RPMI8226 (cell line): ENCODE measurements around the gene TFAP2E.
A peak's percentile ranks its signal among the peaks of the same experiment; 100 is the strongest.

Experiments used
- DNase-seq: peaks from one replicate; pipeline ENCODE4 v3.0.0-alpha.2; 2015

Gene TFAP2E

DNA sequence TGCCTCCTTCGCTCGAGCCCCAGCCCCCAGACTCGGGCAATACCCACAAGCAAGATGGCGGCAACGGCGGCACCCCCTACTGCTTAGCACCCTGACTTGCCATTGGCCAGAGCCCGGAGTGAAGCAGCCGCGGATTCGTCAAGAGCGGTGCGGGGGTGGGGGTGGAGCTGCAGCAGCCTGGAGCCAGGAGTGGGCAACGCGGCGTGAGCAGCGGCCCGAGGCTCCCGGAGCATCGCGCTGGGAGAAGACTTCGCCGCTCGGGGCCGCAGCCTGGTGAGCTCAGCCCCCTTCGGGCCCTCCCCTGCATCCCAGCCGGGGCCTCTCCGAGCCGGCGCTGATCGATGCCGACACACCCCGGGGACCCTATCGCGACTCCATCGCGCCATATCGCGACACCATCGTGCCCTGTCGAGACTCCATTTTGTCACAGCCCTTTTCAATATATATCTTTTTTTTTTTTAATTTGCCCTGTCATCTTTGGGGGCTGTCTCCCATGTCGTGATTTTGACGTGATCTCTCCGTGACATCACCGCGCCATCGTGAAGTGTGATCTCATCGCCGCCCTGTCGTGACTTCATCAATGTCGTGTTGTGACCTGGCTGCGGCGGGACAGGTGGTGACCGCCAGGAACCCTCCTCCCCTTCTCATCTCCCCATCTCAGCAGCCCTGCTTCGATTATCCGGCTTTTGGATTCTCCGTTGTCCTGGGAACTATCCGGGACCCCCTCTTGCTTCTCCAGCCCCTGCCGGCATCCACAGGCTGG is 15.3 kb upstream of the TFAP2E start, which contains the start of gene NCDN:
Gene NCDN, plus strand, starts transcription at position 189 of the 763 bp plus-strand sequence. Its CDS starts 392 bp downstream, at position 581.
- peak; percentile 98 for DNase-seq

DNA sequence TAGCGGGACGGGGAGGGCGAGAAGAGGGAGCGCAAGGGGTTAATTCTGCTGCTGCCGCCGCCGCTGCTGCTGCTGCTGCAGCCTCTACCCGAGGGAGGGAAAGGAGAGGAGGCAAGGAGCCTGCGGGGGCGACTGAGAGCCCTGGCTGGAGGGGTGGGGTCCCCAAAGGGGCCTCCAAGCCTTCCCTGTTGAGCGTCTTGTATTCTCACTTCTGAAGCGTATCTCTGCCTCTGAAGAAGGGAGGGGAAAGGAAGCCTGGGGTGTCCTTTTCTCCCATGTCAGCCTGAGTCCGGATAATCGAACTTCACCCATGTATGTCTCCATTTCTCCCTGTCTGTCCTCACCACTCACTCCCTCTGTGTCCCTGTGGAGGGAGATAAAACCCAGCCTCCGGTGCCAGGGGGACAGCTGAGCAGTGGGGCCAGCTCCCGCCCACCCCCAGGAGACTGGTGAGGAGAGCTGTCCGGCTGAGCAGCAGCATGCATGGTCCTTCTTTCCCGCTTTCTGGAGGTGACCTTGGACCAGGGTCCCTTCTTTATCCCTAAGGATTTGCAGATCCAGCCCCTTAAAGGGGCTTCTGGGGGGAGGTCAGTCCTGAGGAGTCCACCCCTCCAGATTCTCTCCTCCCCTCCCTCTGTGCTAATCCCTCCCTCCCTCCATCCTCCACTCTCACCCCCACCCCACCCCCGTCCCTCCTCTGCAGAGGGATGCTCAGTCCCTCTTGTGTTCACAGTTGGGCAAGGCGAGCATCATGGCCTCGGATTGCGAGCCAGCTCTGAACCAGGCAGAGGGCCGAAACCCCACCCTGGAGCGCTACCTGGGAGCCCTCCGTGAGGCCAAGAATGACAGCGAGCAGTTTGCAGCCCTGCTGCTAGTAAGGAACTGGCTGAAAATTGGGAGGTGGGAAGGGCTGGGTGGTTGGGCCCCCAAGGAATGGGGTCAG is 14.5 kb upstream of the TFAP2E start:
- peak; percentile 31 for DNase-seq

DNA sequence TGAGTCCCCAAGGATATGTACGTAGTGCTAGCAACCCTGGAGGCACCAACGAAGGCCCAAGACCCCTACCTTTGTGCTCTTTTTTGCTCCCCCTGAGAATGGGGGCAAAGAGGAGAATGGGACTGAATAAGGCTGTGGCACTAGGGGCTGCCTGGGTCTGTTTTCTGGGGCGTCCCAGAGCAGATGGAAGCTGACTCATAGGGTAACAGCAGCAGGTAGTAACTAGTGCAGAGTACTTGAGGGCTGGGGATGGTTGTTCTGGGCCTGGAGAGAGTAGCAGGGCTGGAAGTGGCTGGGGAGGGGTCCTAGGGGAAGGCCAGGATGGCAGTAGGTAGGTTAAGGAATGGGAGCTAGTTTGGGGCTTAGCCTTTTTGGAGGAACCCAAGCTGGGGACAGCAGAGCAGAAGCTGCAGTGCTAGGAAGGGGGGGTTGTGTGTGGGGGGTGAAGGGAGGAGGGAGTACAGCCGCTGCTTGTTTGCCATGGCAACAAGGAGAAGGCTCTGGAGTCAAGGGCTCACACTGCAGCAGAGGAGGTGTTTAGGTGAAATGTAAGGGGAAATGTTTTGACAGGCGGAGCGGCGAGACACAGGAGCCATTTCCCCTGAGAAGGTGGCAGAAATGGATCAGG is 13.7 kb upstream of the TFAP2E start:
- DNase-seq: no peak

DNA sequence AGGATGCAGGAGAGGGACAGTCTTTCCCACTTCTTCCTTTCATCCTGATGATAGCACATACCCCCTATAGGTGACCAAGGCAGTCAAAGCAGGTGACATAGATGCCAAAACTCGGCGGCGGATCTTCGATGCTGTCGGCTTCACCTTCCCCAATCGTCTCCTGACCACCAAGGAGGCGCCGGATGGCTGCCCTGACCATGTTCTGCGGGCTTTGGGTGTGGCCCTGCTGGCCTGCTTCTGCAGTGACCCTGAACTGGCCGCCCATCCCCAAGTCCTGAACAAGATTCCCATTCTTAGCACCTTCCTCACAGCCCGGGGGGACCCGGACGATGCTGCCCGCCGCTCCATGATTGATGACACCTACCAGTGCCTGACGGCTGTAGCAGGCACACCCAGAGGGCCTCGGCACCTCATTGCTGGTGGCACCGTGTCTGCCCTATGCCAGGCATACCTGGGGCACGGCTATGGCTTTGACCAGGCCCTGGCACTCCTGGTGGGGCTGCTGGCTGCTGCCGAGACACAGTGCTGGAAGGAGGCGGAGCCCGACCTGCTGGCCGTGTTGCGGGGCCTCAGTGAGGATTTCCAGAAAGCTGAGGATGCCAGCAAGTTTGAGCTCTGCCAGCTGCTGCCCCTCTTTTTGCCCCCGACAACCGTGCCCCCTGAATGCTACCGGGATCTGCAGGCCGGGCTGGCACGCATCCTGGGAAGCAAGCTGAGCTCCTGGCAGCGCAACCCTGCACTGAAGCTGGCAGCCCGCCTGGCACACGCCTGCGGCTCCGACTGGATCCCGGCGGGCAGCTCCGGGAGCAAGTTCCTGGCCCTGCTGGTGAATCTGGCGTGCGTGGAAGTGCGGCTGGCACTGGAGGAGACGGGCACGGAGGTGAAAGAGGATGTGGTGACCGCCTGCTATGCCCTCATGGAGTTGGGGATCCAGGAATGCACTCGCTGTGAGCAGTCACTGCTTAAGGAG is 12.6 kb upstream of the TFAP2E start:
- no peak for DNase-seq

DNA sequence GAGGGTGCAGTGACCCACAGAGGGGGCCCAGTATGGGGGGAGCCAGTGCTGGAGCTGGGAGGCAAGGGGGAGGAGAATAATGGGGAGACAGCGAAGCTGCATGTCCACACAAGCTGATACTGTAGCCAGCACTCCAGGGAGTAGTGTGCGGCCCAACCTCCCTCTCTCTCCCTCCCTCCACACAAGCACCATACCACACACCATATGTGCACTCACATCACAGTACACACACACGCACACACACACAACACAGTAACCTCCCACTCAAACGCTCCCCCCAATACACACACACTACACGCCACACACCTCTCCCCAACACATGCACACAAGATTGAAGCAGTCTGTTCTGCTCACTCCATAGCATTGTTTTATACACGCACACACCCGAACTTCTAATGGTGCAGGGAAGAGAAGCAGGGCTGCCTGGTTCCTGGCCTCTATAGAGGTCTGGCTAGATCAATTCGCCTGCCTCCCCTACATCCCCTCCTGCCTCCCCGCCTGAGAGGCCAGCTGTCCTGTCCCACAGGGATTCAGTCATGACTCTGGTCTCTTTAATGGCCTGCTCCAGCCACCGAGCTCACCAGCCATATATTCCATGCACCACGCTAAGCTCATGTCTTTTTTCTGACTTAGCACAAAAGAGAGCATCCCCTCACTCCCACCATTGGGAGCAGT is 11.7 kb upstream of the TFAP2E start:
- no peak for DNase-seq

DNA sequence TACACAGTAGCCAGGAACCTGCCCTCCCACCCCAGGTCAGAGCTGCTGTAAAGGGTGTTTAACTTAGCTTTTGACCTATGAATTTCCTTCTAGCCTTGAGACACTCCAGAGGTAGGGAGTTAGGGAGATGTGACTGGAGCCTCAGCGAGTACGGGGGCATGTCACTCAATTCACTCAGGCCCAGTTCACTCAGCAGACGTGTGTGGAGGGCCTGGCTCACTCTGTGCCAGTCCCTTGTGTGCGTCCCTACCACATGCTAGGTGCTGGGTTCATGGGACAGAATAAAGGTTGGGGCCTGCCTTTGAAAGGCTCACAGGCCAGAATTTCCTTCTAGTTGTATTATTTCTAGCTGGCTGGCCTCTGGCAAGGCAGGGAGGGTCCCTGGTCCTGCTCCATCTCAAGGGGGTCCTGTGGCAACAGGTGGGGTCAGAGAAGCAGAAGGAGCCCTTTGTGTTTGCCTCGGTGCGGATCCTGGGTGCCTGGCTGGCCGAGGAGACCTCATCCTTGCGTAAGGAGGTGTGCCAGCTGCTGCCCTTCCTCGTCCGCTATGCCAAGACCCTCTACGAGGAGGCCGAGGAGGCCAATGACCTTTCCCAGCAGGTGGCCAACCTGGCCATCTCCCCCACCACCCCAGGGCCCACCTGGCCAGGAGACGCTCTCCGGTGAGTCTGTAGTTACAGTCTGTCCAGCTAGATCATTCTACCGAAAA is 11.0 kb upstream of the TFAP2E start:
- DNase-seq: no peak

DNA sequence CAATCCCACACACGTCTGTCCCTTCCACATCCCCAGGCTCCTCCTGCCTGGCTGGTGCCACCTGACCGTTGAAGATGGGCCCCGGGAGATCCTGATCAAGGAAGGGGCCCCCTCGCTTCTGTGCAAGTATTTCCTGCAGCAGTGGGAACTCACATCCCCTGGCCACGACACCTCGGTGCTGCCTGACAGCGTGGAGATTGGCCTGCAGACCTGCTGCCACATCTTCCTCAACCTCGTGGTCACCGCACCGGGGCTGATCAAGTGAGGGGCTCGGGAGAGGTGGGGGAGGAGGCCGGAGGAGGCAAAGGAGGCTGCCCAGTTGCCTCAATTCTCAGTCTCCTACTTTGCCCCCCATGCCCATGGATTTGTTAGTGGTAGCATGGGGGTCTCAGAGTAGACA is 9.9 kb upstream of the TFAP2E start:
- no peak for DNase-seq

DNA sequence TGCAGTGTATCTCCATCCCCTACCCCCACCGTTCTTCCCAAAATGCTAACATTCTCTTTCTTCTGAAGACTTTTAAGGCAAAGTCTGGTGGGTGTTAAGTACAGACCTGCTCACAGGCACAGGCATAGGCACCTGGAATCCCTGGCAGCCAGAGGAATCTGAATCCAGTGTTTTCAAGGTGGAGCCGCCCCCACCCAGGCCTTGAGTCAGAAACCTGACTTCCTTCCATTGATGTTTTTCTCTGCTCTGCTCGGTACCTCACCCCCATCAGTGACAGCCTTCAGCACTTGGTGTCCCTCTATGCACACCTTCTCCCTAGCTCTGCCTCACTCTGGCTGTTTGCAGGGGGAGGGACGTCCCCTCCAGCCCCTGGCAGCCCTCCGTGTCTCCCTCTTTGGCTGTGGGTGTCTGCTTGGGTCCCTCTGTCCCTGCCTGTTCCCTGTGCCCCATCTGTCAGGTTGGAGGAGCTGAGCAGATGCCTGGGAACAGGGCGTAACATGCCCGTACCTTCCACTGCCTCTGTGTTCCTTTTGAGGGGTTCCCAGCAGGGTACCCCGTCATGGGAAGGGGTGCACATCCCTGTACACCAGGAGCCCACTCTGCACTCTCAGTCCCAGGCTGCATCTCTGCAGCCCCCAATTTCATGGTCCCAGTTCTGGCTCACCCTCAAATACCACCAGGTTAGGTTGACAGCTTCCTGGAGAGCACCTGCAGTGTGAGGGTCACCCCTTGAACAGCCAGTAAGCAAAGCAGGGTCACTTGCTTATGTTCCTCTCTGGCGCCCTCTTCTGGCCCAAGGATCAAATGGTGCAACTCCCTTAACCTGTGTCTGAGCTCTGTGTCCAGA is 8.9 kb upstream of the TFAP2E start:
- peak; percentile 87 for DNase-seq

DNA sequence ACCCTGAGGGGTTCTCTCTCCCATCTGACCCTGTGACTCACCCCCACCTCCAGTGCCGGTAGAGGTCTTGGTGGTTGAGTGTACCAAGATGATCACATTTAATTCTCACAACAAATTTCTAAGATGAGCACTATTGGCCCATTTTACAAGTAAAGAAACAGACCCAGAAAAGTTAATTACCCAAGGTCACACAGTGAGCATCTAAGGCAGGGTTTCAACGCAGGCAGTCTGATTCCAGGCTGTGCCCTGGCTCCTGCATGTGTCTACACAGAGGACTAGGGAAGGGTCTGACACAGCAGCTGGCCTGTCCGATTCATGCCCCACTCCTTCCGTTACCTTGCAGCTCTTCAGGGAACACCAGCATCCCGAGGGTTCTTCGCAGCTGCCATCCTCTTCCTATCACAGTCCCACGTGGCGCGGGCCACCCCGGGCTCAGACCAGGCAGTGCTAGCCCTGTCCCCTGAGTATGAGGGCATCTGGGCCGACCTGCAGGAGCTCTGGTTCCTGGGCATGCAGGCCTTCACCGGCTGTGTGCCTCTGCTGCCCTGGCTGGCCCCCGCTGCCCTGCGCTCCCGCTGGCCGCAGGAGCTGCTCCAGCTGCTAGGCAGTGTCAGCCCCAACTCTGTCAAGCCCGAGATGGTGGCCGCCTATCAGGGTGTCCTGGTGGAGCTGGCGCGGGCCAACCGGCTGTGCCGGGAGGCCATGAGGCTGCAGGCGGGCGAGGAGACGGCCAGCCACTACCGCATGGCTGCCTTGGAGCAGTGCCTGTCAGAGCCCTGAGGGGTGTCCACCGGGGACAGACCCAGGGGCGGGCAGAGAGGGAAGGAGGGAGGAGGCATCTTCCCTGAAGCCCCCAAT is 8.0 kb upstream of the TFAP2E start:
- DNase-seq: no peak

DNA sequence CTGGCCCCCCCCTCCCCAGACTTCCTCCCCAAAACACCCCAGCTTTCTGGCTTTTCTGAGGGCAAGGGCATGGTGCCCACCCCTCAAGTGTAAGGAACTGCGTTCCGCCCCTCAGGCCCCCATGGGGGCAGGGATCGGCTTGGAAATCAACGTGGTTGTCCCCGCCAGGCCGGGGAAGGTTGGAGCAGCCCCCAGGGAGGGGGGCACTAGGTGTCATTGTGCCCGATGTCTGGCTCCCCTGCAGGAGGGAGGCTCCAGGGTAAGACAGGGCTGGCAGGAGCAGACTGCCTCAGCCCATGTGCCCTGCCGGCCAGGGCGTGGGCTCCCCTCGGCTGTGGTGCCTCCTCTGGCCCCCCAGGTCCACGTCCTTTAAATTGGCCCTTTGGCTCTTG is 7.4 kb upstream of the TFAP2E start:
- DNase-seq: no peak

DNA sequence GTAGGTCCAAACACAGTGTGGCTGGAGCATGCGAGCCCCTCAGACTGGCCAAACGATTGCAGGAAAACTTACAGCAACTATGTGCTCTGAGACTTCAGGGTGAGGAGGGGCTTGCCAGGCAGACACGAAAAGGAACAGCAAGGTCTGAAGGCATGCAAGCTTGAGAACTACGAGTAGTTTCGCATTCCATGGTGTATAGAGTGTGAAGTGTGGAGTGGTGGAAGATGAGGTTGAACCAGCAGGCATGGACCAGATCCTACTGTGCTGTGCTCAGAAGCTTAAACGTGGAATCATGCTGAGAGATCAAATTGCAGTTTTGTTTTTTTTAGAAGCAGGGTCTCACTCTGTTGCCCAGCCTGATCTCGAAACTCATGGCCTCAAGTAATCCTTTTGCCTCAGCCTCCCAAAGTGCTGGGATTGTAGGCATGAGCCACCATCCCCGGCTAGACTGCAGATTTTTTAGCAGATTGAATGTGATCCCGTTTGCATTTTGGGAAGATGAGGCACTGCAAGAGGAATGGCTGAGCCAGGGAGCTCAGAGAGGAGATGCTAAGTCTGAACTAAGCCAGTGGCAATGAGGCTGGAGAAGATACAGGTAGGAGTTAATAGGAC is 5.1 kb upstream of the TFAP2E start:
- no peak for DNase-seq

DNA sequence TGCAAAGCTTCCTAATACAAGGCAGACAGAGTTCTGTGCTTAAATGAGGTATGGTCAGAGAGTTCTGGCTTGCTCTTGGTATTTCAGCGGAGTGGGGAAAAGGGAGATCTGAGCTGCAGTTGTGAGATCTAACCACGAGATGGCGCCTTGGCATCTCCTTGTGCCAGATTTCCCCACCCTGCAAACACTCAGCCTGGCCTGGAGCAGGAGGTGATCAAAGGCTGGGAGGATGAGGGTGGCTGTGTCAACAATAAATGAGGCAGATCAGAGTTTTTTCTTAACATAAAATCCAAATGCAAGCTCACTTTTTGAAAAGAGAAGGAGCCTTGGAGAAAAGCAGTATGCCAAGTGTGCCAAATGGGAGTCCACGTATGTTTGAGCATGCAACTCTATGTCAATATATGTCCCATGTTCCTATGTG is 4.1 kb upstream of the TFAP2E start:
- peak; percentile 74 for DNase-seq

DNA sequence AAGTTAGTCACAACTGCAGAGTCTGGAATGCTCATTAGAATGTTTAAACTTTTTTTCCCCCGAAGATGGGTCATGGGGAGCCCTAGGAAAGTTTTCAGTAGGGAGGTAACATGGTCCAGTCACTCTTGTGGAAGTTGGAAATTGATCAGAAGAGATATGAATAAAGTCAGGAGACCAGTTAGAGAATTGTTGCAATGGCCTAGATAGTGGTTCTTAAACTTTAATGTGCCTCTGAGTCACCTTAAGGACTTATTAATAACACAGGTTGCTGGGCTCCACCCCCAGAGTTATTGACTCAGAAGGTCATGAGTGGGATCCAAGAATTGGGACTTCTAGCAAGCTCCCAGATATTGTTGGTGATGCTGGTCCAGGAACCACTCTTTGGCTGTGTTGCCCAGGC is 3.2 kb upstream of the TFAP2E start:
- DNase-seq: peak; percentile 2

DNA sequence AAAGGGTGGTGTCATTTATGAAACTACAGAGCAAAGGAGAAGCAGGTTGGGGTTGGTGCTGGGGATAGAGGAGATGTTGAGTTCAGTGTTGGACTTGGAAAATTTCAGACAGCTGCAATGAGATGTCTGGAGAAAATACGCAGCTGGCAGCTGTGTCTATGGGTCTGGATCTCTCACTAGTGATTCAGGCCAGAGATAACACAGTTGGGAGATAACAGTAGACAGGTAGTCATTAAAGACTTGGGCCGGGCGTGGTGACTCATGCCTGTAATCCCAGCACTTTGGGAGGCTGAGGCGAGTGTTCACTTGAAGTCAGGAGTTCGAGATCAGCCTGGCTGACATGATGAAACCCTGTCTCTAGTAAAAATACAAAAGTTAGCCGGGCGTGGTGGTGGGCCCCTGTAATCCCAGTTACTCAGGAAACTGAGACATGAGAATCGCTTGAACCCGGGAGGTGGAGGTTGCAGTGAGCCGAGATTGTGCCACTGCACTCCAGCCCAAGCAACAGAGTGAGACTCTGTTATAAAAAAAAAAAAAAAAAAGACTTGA is 2.5 kb upstream of the TFAP2E start:
- DNase-seq: peak; percentile 1

DNA sequence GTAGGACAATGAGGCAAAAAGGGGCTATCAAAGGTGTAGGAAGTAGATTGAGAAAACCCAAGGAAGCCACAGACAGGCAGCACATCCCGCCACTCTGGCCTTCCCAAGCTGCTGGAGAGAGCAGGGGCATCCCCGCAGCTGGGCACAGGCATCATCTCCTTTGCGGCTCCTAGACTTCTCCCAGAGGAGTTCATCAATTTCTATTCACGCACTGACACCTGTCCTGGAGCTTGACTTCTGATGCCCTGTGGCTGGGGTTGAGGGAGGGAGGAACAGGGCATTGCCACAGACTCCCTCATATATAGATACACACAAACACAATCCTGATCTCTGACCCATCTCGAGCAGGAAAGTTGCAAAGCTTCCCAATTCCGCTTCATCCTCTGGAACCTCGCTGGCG is 1.9 kb upstream of the TFAP2E start:
- DNase-seq: no peak

DNA sequence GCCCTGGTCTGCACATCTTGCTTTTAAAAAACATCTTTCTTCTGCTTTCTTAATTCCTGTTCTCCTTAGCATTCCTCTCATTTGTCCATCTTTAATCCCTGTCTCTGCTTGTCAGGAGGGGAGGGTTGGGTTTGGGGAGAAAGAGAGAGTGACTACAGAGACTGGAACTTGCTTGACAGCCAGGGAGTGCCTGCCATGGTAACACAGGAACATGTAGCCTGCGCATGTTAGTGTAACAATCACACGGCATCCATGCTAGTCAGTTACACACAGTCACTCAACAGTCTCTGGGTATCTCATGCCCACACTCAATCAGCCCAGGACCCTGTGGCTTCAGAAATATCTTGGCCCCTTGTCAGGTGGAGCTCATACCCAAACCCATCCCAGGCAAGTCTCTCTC is 818 bp upstream of the TFAP2E start:
- no peak for DNase-seq

DNA sequence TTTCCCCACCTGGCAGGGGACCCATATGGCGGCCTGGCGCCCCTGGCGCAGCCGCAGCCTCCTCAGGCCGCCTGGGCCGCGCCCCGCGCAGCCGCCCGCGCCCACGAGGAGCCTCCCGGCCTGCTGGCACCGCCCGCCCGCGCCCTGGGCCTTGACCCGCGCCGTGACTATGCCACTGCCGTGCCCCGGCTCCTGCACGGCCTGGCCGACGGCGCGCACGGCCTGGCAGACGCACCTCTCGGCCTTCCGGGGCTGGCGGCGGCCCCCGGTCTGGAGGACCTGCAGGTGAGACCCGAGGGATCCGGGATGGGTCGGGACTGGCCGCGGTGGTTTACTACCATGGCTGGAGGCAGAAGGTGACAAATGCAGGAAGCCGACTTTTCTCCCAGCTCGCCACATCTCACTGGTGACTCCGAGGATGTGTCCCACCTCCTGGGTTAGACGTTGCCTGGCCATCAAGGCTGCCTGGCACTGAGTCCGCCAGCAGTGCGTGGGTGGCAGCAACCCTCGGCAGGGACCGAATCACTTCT is 1.1 kb downstream of the TFAP2E start:
- no peak for DNase-seq
